Endodermal cell (in vitro differentiated cells): ENCODE measurements around the gene RUNX2. TPM values are rescaled to one million over a fixed set of nuclear protein-coding genes. Genes with fewer than 3 reads are reported as not detected.

ENCODE experiments used
- DNase-seq: peaks from one replicate; pipeline ENCODE4 v3.0.0-alpha.2; 2017
- H3K27ac ChIP-seq: 2 replicates; pipeline ENCODE4 v1.5.1; 2013; ENCODE audit warnings: mild to moderate bottlenecking, low read depth, low read length, moderate library complexity
- H3K27me3 ChIP-seq: 2 replicates; pipeline ENCODE4 v1.6.1; 2013; ENCODE audit warnings: mild to moderate bottlenecking, low read length, moderate library complexity; ENCODE audit not compliant: insufficient read depth, control insufficient read depth, poor library complexity, severe bottlenecking
- H3K36me3 ChIP-seq: 2 replicates; pipeline ENCODE4 v1.7.0; 2013; ENCODE audit warnings: mild to moderate bottlenecking, low read length, moderate library complexity; ENCODE audit not compliant: control insufficient read depth, insufficient read depth
- H3K4me1 ChIP-seq: one replicate; pipeline ENCODE4 v1.7.0; 2013; ENCODE audit warnings: low read length; ENCODE audit not compliant: control insufficient read depth, insufficient read depth
- H3K4me3 ChIP-seq: 2 replicates; pipeline ENCODE4 v1.5.1; 2013; ENCODE audit warnings: mild to moderate bottlenecking, low read length, moderate library complexity
- H3K9ac ChIP-seq: 2 replicates; pipeline ENCODE4 v1.6.1; 2013; ENCODE audit warnings: mild to moderate bottlenecking, low read length, moderate library complexity; ENCODE audit not compliant: poor library complexity, severe bottlenecking; ENCODE audit errors: extremely low read depth
- H3K9me3 ChIP-seq: 2 replicates; pipeline ENCODE4 v1.6.1; 2013; ENCODE audit warnings: mild to moderate bottlenecking, low read length, moderate library complexity; ENCODE audit not compliant: control insufficient read depth
- H3K27ac Mint-ChIP-seq: 2 replicates; pipeline ENCODE4 v1.8.0; 2020; ENCODE audit warnings: mixed read lengths
- H3K27me3 Mint-ChIP-seq: 2 replicates; pipeline ENCODE4 v1.8.0; 2021; ENCODE audit warnings: mild to moderate bottlenecking, mixed read lengths; ENCODE audit not compliant: insufficient read depth
- H3K36me3 Mint-ChIP-seq: 2 replicates; pipeline ENCODE4 v1.8.0; 2020; ENCODE audit warnings: low read depth, mixed read lengths
- H3K4me1 Mint-ChIP-seq: 2 replicates; pipeline ENCODE4 v1.8.0; 2020; ENCODE audit warnings: mixed read lengths
- H3K4me3 Mint-ChIP-seq: 2 replicates; pipeline ENCODE4 v1.8.0; 2020; ENCODE audit warnings: mild to moderate bottlenecking, moderate library complexity, mixed read lengths
- H3K9me3 Mint-ChIP-seq: 2 replicates; pipeline ENCODE4 v1.8.0; 2020; ENCODE audit warnings: mild to moderate bottlenecking, mixed read lengths
- WGBS, 2 experiments: methylation state at CpG; one replicate each; pipeline versions ENCODE4 v1.1.5 to v1.1.7; 2013; ENCODE audit warnings: missing lambda C conversion rate in 2 of 2, mixed read lengths in 1 of 2; ENCODE audit not compliant: insufficient coverage in 1 of 2, insufficient read length in 1 of 2; 5-methylcytosine and 5-hydroxymethylcytosine counted together
- total RNA-seq, 2 donors: library from RNA; stranded (reverse); fragmentation: NEBNext Ultra II Directional in 1 of 2; extraction: Animal tissue kit (Norgen Biotek cat#: 25700) in 1 of 2; gene quantifications; 2 replicates in 1 of 2; 3 replicates in 1 of 2; pipeline ENCODE4 v1.2.1, GENCODE V29; 2021
- TF ChIP-seq, protein P1 (sequence below): fragments of 200-600 bp; sonication (generic); conservative IDR thresholded peaks from 2 replicates; pipeline ENCODE4 v1.5.0; 2021; ENCODE audit warnings: antibody characterized with exemption, mild to moderate bottlenecking

RUNX2 gene
- total RNA-seq, 2 donors from 2014 or later, result 0.18 to 0.26 TPM

DNA sequence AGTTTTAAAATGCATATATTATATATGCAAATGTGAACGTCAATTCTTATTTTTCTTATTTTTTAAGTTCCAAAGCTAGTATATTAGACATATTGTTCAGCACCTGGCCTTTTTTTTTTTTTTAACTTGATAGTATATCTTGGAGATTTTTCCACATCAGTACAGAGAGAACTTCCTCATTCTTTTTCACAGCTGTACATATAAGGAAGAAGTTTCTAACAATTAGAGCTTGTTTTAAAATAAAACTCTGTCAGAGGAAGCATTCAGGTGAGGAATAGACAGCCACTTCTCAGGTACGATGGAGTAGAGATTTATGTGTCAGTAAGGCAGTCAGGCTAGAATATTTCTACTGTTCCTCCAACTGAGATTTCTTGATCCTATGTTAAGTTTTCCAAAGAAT lies 282.7 kb downstream of the RUNX2 start:
- no peak overlapping the region for H3K27ac ChIP-seq
- H3K9me3 ChIP-seq, result no peaks in the 10 kb centered on the region
- WGBS, 2 experiments, result 86 to 90% methylated on average over 1 of the region's 2 CpGs
- H3K27me3 ChIP-seq, result no peaks in the 10 kb centered on the region
- Mint-ChIP-seq H3K36me3 (no peaks in the 10 kb centered on the region), H3K4me3 (no peak overlapping the region), H3K9me3 (no peaks in the 10 kb centered on the region), H3K4me1 (peaks cover 2% of the 10 kb centered on the region), H3K27me3 (no peaks in the 10 kb centered on the region), H3K27ac (no peak overlapping the region)
- H3K4me1 ChIP-seq, result no peaks in the 10 kb centered on the region
- no peak overlapping the region for H3K4me3 ChIP-seq
- H3K9ac ChIP-seq, result no peak overlapping the region
- DNase-seq, result no peak
- no peaks in the 10 kb centered on the region for H3K36me3 ChIP-seq
- TF ChIP-seq, protein P1, sequence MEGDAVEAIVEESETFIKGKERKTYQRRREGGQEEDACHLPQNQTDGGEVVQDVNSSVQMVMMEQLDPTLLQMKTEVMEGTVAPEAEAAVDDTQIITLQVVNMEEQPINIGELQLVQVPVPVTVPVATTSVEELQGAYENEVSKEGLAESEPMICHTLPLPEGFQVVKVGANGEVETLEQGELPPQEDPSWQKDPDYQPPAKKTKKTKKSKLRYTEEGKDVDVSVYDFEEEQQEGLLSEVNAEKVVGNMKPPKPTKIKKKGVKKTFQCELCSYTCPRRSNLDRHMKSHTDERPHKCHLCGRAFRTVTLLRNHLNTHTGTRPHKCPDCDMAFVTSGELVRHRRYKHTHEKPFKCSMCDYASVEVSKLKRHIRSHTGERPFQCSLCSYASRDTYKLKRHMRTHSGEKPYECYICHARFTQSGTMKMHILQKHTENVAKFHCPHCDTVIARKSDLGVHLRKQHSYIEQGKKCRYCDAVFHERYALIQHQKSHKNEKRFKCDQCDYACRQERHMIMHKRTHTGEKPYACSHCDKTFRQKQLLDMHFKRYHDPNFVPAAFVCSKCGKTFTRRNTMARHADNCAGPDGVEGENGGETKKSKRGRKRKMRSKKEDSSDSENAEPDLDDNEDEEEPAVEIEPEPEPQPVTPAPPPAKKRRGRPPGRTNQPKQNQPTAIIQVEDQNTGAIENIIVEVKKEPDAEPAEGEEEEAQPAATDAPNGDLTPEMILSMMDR, result no peak

DNA sequence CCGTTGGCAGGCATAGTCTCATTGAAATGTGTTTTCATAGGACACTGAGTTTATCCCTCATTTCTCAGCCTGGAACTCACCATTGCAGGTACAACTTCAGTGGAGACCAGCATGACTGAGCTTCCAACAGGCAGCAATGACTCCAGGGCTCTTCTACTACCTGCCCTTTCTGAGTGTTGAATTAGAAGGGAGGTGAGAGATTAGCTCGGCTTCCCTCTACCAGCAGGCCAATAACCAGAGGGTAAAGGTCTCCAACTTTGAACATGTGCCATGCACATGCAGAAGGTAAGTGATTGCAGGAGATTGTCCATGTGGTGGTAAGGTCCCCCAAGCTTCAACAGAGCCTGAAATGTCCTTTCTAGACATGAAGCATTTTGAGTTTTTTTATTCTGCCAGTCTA lies 283.4 kb downstream of the RUNX2 start:
- no peak for DNase-seq
- Mint-ChIP-seq H3K9me3 (no peaks in the 10 kb centered on the region), H3K36me3 (no peaks in the 10 kb centered on the region), H3K27me3 (no peaks in the 10 kb centered on the region), H3K27ac (no peak overlapping the region), H3K4me1 (peaks cover 2% of the 10 kb centered on the region), H3K4me3 (no peak overlapping the region)
- H3K9me3 ChIP-seq, result no peaks in the 10 kb centered on the region
- H3K27ac ChIP-seq, result no peak overlapping the region
- no peaks in the 10 kb centered on the region for H3K36me3 ChIP-seq
- no peak overlapping the region for H3K9ac ChIP-seq
- no peaks in the 10 kb centered on the region for H3K4me1 ChIP-seq
- TF ChIP-seq, protein P1, result no peak
- 98% methylated on average over 2 of the region's 2 CpGs; no CpG with 5 or more reads in 1 of the 2 experiments for WGBS, 2 experiments
- H3K4me3 ChIP-seq, result no peak overlapping the region
- no peaks in the 10 kb centered on the region for H3K27me3 ChIP-seq

DNA sequence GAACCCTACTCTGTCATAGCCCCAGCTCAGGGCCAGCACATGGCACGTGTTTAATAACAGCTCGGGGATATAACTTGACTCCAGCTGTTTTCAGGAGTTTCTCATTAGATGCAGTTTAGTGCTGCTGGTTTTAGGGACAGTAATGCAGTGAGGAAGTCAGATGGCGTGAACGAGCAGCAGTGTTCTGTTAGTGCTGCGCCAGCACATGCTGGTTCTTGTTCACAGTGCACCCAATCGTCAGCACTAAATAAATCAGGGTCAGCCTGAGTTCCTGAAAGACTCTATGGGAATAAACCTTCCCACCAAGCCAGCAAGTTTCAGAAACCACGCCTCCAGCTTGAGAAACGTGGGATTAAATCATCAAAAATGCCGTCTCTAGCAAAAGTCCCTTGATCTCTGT lies 285.5 kb downstream of the RUNX2 start:
- no peaks in the 10 kb centered on the region for H3K4me1 ChIP-seq
- no peak for DNase-seq
- TF ChIP-seq, protein P1, result no peak
- no peak overlapping the region for H3K27ac ChIP-seq
- 89% methylated on average over 5 to 9 of the region's 9 CpGs for WGBS, 2 experiments
- H3K36me3 ChIP-seq, result no peaks in the 10 kb centered on the region
- no peak overlapping the region for H3K9ac ChIP-seq
- Mint-ChIP-seq H3K9me3 (no peaks in the 10 kb centered on the region), H3K4me1 (peaks cover 2% of the 10 kb centered on the region), H3K27ac (no peak overlapping the region), H3K27me3 (no peaks in the 10 kb centered on the region), H3K4me3 (no peak overlapping the region), H3K36me3 (no peaks in the 10 kb centered on the region)
- no peak overlapping the region for H3K4me3 ChIP-seq
- no peaks in the 10 kb centered on the region for H3K9me3 ChIP-seq
- no peaks in the 10 kb centered on the region for H3K27me3 ChIP-seq
